Stimulated activated naive B cell treated with anti-CD40 and anti-IgM and Interleukin-4, amounts not matched to agents 10 μg/mL and 1 μg/mL and 100 μg/mL, for 72 hours (primary cell): ENCODE data around the gene MED7.

Source experiments
- ATAC-seq, 2 donors: fragments of 150-1000 bp; cut with Tn5 transposase; replicated peaks; 2 replicates each; pipeline ENCODE4 v1.10.0; 2021; ENCODE audit warnings: moderate library complexity in 1 of 2
- DNase-seq: peaks from one replicate; pipeline ENCODE4 v3.0.0; 2021
- H3K27ac Mint-ChIP-seq: one replicate; pipeline ENCODE4 v1.8.0; 2022; ENCODE audit warnings: mild to moderate bottlenecking, mixed read lengths
- H3K27me3 Mint-ChIP-seq, 2 donors: one replicate each; pipeline ENCODE4 v1.8.0; 2022; ENCODE audit warnings: mixed read lengths in 2 of 2
- H3K36me3 Mint-ChIP-seq, 2 donors: one replicate each; pipeline ENCODE4 v1.8.0; 2022; ENCODE audit warnings: mixed read lengths in 2 of 2, mild to moderate bottlenecking in 1 of 2
- H3K4me1 Mint-ChIP-seq, 2 donors: one replicate each; pipeline ENCODE4 v1.8.0; 2022; ENCODE audit warnings: mixed read lengths in 2 of 2, mild to moderate bottlenecking in 1 of 2
- H3K4me3 Mint-ChIP-seq, 2 donors: one replicate each; pipeline ENCODE4 v1.8.0; 2022; ENCODE audit warnings: mild to moderate bottlenecking in 2 of 2, mixed read lengths in 2 of 2, moderate library complexity in 1 of 2
- H3K9me3 Mint-ChIP-seq, 2 donors: one replicate each; pipeline ENCODE4 v1.8.0; 2022; ENCODE audit warnings: mixed read lengths in 2 of 2, mild to moderate bottlenecking in 1 of 2

MED7 gene

GRCh38 chr5:157168286-157168685 is 25.6 kb upstream of the MED7 start:
- Mint-ChIP-seq H3K4me3 (no peak overlapping the region), H3K27me3 (no peaks in the 10 kb centered on the region), H3K27ac (peak overlapping the region; percentile 11), H3K4me1 (peaks cover 33 to 45% of the 10 kb centered on the region in 2 donors), H3K36me3 (peaks cover 8 to 12% of the 10 kb centered on the region in 2 donors), H3K9me3 (peaks cover 9 to 11% of the 10 kb centered on the region in 2 donors)
- no peak for ATAC-seq
- no peak for DNase-seq

GRCh38 chr5:157167214-157167621 is 24.6 kb upstream of the MED7 start:
- peak; percentile 52 to 84 for ATAC-seq
- Mint-ChIP-seq H3K9me3 (peaks cover 9 to 11% of the 10 kb centered on the region in 2 donors), H3K27ac (peak overlapping the region; percentile 69), H3K27me3 (no peaks in the 10 kb centered on the region), H3K4me1 (peaks cover 29 to 34% of the 10 kb centered on the region in 2 donors), H3K4me3 (peak overlapping the region in 1 of 2 donors; percentile 26), H3K36me3 (peaks cover 8 to 12% of the 10 kb centered on the region in 2 donors)
- DNase-seq, result peak; percentile 7

GRCh38 chr5:157166214-157167213 is 23.8 kb upstream of the MED7 start, which contains the start of gene GARIN3:
Gene GARIN3 (minus strand): TSS chr5:157166264. CDS start chr5:157166168, 96 bp downstream.
- Mint-ChIP-seq H3K27me3 (no peaks in the 10 kb centered on the region), H3K27ac (peak within 1 kb of the TSS; percentile 60), H3K4me1 (peaks cover 24 to 27% of the 10 kb centered on the region in 2 donors), H3K9me3 (peaks cover 9 to 11% of the 10 kb centered on the region in 2 donors), H3K4me3 (no peak within 1 kb of the TSS), H3K36me3 (peaks cover 8 to 12% of the 10 kb centered on the region in 2 donors)
- DNase-seq (no peak), ATAC-seq (no peak)

GRCh38 chr5:157165668-157166067 is 23.0 kb upstream of the MED7 start:
- Mint-ChIP-seq H3K4me3 (no peak overlapping the region), H3K4me1 (peaks cover 16 to 20% of the 10 kb centered on the region in 2 donors)

GRCh38 chr5:157165261-157165660 is 22.6 kb upstream of the MED7 start:
- no peak for ATAC-seq
- peaks cover under 1 to 1% of the 10 kb centered on the region in 2 donors for H3K9me3 Mint-ChIP-seq
- H3K27me3 Mint-ChIP-seq, result no peaks in the 10 kb centered on the region
- no peak overlapping the region for H3K27ac Mint-ChIP-seq
- H3K36me3 Mint-ChIP-seq, result peaks cover 3 to 4% of the 10 kb centered on the region in 2 donors
- no peak overlapping the region for H3K4me3 Mint-ChIP-seq
- peaks cover 16% of the 10 kb centered on the region in 2 donors for H3K4me1 Mint-ChIP-seq
- no peak for DNase-seq

More at GRCh38 chr5:157165668-157166067, 23.0 kb upstream of the MED7 start:
- Mint-ChIP-seq H3K27me3 (no peaks in the 10 kb centered on the region), H3K27ac (peak overlapping the region; percentile 60), H3K9me3 (peaks cover 5% of the 10 kb centered on the region in 2 donors), H3K36me3 (peaks cover 7 to 8% of the 10 kb centered on the region in 2 donors)
- DNase-seq, result no peak
- no peak for ATAC-seq

- Mint-ChIP-seq H3K4me1 (peaks cover 18 to 22% of the 10 kb centered on the region in 2 donors), H3K36me3 (no peaks in the 10 kb centered on the region), H3K27ac (no peak overlapping the region), H3K4me3 (no peak overlapping the region), H3K27me3 (no peaks in the 10 kb centered on the region), H3K9me3 (no peaks in the 10 kb centered on the region)
- DNase-seq (no peak), ATAC-seq (no peak)
These were observed 21.9 kb upstream of the MED7 start for GRCh38 chr5:157164521-157164920.

GRCh38 chr5:157162919-157163510 is 20.4 kb upstream of the MED7 start:
- no peak overlapping the region for H3K4me3 Mint-ChIP-seq
- ATAC-seq (no peak), DNase-seq (no peak)
- H3K4me1 Mint-ChIP-seq, result peaks cover 15 to 22% of the 10 kb centered on the region in 2 donors
- peak overlapping the region; percentile 56 for H3K27ac Mint-ChIP-seq
- H3K36me3 Mint-ChIP-seq, result no peaks in the 10 kb centered on the region
- H3K9me3 Mint-ChIP-seq, result no peaks in the 10 kb centered on the region
- H3K27me3 Mint-ChIP-seq, result no peaks in the 10 kb centered on the region

GRCh38 chr5:157161996-157162395 is 19.3 kb upstream of the MED7 start:
- Mint-ChIP-seq H3K4me1 (peaks cover 10 to 14% of the 10 kb centered on the region in 2 donors), H3K4me3 (no peak overlapping the region), H3K27me3 (no peaks in the 10 kb centered on the region), H3K27ac (no peak overlapping the region), H3K36me3 (no peaks in the 10 kb centered on the region), H3K9me3 (no peaks in the 10 kb centered on the region)
- no peak for DNase-seq
- ATAC-seq, result no peak

GRCh38 chr5:157160001-157160400 is 17.3 kb upstream of the MED7 start:
- H3K36me3 Mint-ChIP-seq, result no peaks in the 10 kb centered on the region
- H3K27me3 Mint-ChIP-seq, result no peaks in the 10 kb centered on the region
- no peak for DNase-seq
- no peak for ATAC-seq
- H3K9me3 Mint-ChIP-seq, result no peaks in the 10 kb centered on the region
- no peak overlapping the region for H3K27ac Mint-ChIP-seq
- H3K4me3 Mint-ChIP-seq, result no peak overlapping the region
- H3K4me1 Mint-ChIP-seq, result peaks cover 3 to 6% of the 10 kb centered on the region in 2 donors

- Mint-ChIP-seq H3K9me3 (no peaks in the 10 kb centered on the region), H3K27ac (no peak overlapping the region), H3K4me3 (no peak overlapping the region), H3K4me1 (peaks cover 3 to 6% of the 10 kb centered on the region in 2 donors), H3K36me3 (no peaks in the 10 kb centered on the region), H3K27me3 (no peaks in the 10 kb centered on the region)
- ATAC-seq (no peak), DNase-seq (no peak)
These were observed 16.6 kb upstream of the MED7 start for GRCh38 chr5:157159209-157159751.

GRCh38 chr5:157157293-157157891 is 14.7 kb upstream of the MED7 start:
- peaks cover 8 to 13% of the 10 kb centered on the region in 2 donors for H3K4me1 Mint-ChIP-seq
- H3K27me3 Mint-ChIP-seq, result no peaks in the 10 kb centered on the region
- ATAC-seq (no peak), DNase-seq (no peak)
- no peaks in the 10 kb centered on the region for H3K9me3 Mint-ChIP-seq
- H3K4me3 Mint-ChIP-seq, result no peak overlapping the region
- no peak overlapping the region for H3K27ac Mint-ChIP-seq
- no peaks in the 10 kb centered on the region for H3K36me3 Mint-ChIP-seq

- Mint-ChIP-seq H3K4me3 (no peak overlapping the region), H3K36me3 (no peaks in the 10 kb centered on the region), H3K4me1 (peaks cover 8 to 13% of the 10 kb centered on the region in 2 donors), H3K27ac (no peak overlapping the region), H3K9me3 (no peaks in the 10 kb centered on the region), H3K27me3 (no peaks in the 10 kb centered on the region)
- DNase-seq (no peak), ATAC-seq (no peak)
These were observed 12.6 kb upstream of the MED7 start for GRCh38 chr5:157155297-157155696.

- ATAC-seq, result no peak
- H3K27ac Mint-ChIP-seq, result no peak overlapping the region
- no peaks in the 10 kb centered on the region for H3K36me3 Mint-ChIP-seq
- no peaks in the 10 kb centered on the region for H3K9me3 Mint-ChIP-seq
- no peak for DNase-seq
- no peak overlapping the region for H3K4me3 Mint-ChIP-seq
- H3K27me3 Mint-ChIP-seq, result no peaks in the 10 kb centered on the region
- peaks cover 11 to 17% of the 10 kb centered on the region in 2 donors for H3K4me1 Mint-ChIP-seq
These were observed 8.3 kb upstream of the MED7 start for GRCh38 chr5:157150995-157151394.
